ENCODE results near the gene SUN2. TPM values are rescaled to one million over a fixed set of nuclear protein-coding genes. Genes with fewer than 3 reads are reported as not detected.

The SUN2 gene
- total RNA-seq, 1 donor from 2014 or later = 104 TPM

GRCh38 chr22:38735126-38735464 lies 20.7 kb downstream of the SUN2 start:
- DNase-seq (ENCODE audit: low read depth in 2 of 2) = no peak

GRCh38 chr22:38734421-38735100 lies 21.2 kb downstream of the SUN2 start:
- no peak for DNase-seq (ENCODE audit: low read depth in 2 of 2)

- no peak for DNase-seq (ENCODE audit: low read depth in 2 of 2)
These were observed 21.9 kb downstream of the SUN2 start for GRCh38 chr22:38733724-38734381.

- peak; percentile 27 to 54 for DNase-seq (ENCODE audit: low read depth in 2 of 2)
These were observed 22.5 kb downstream of the SUN2 start for GRCh38 chr22:38733329-38733723.

- DNase-seq (ENCODE audit: low read depth in 2 of 2) = no peak
These were observed 23.5 kb downstream of the SUN2 start for GRCh38 chr22:38732251-38732815.

GRCh38 chr22:38731703-38732161 lies 24.1 kb downstream of the SUN2 start:
- DNase-seq (ENCODE audit: low read depth in 2 of 2) = no peak

GRCh38 chr22:38730411-38730871 lies 25.4 kb downstream of the SUN2 start:
- DNase-seq (ENCODE audit: low read depth in 2 of 2) = no peak

- DNase-seq (ENCODE audit: low read depth in 2 of 2) = no peak
These were observed 25.9 kb downstream of the SUN2 start for GRCh38 chr22:38729946-38730345.

- peak in 1 of 2 donors; percentile 31 for DNase-seq (ENCODE audit: low read depth in 2 of 2)
These were observed 26.7 kb downstream of the SUN2 start for GRCh38 chr22:38728871-38729796.

- no peak for DNase-seq (ENCODE audit: low read depth in 2 of 2)
These were observed 28.0 kb downstream of the SUN2 start for GRCh38 chr22:38727530-38728451.

- no peak for DNase-seq (ENCODE audit: low read depth in 2 of 2)
These were observed 28.7 kb downstream of the SUN2 start for GRCh38 chr22:38727123-38727522.

GRCh38 chr22:38725900-38726655 lies 29.7 kb downstream of the SUN2 start:
- no peak for DNase-seq (ENCODE audit: low read depth in 2 of 2)

GRCh38 chr22:38724926-38725571 lies 30.7 kb downstream of the SUN2 start:
- peak; percentile 65 to 68 for DNase-seq (ENCODE audit: low read depth in 2 of 2)

- no peak for DNase-seq (ENCODE audit: low read depth in 2 of 2)
These were observed 31.6 kb downstream of the SUN2 start for GRCh38 chr22:38724176-38724575.

- DNase-seq (ENCODE audit: low read depth in 2 of 2) = no peak
These were observed 34.2 kb downstream of the SUN2 start for GRCh38 chr22:38721551-38721950.

GRCh38 chr22:38720350-38720749 lies 35.4 kb downstream of the SUN2 start:
- no peak for DNase-seq (ENCODE audit: low read depth in 2 of 2)

GRCh38 chr22:38719196-38719595 lies 36.6 kb downstream of the SUN2 start:
- no peak for DNase-seq (ENCODE audit: low read depth in 2 of 2)

- DNase-seq (ENCODE audit: low read depth in 2 of 2) = peak; percentile 74 to 85
These were observed 37.4 kb downstream of the SUN2 start for GRCh38 chr22:38718414-38718813.

- DNase-seq (ENCODE audit: low read depth in 2 of 2) = no peak
These were observed 38.6 kb downstream of the SUN2 start for GRCh38 chr22:38717244-38717643.

Data from lung microvascular endothelial cell (primary cell).